ENCODE data around the gene LARGE1. TPM values are rescaled to one million over a fixed set of nuclear protein-coding genes. Genes with fewer than 3 reads are reported as not detected.

Gene LARGE1
- 35.5 TPM for total RNA-seq

- DNase-seq (ENCODE audit: low spot score in 2 of 2) = peak in 1 of 2 donors; percentile 57
- no peak for FAIRE-seq
Measured at GRCh38 chr22:33920197-33920540, at the start of gene LARGE1. Gene LARGE1 (minus strand): TSS chr22:33920476.

GRCh38 chr22:33969045-33969444, 48.8 kb upstream of the LARGE1 start:
- DNase-seq (ENCODE audit: low spot score in 2 of 2) (no peak), FAIRE-seq (no peak)

GRCh38 chr22:33964121-33964520, 43.8 kb upstream of the LARGE1 start:
- DNase-seq (ENCODE audit: low spot score in 2 of 2) (no peak), FAIRE-seq (no peak)

- DNase-seq (ENCODE audit: low spot score in 2 of 2) (no peak), FAIRE-seq (no peak)
Measured at GRCh38 chr22:33962409-33962808, 42.1 kb upstream of the LARGE1 start.

- DNase-seq (ENCODE audit: low spot score in 2 of 2) = no peak
- FAIRE-seq = no peak
Measured at GRCh38 chr22:33958741-33959140, 38.5 kb upstream of the LARGE1 start.

- FAIRE-seq (no peak), DNase-seq (ENCODE audit: low spot score in 2 of 2) (no peak)
Measured at GRCh38 chr22:33957086-33957485, 36.8 kb upstream of the LARGE1 start.

- no peak for FAIRE-seq
- DNase-seq (ENCODE audit: low spot score in 2 of 2) = peak in 1 of 2 donors; percentile 16
Measured at GRCh38 chr22:33952776-33953175, 32.5 kb upstream of the LARGE1 start.

- no peak for DNase-seq (ENCODE audit: low spot score in 2 of 2)
- no peak for FAIRE-seq
Measured at GRCh38 chr22:33940741-33941140, 20.5 kb upstream of the LARGE1 start.

- DNase-seq (ENCODE audit: low spot score in 2 of 2) = no peak
- no peak for FAIRE-seq
Measured at GRCh38 chr22:33932997-33933396, 12.7 kb upstream of the LARGE1 start.

- no peak for FAIRE-seq
- DNase-seq (ENCODE audit: low spot score in 2 of 2) = no peak
Measured at GRCh38 chr22:33931406-33931805, 11.1 kb upstream of the LARGE1 start.

- DNase-seq (ENCODE audit: low spot score in 2 of 2) (no peak), FAIRE-seq (no peak)
Measured at GRCh38 chr22:33927752-33928151, 7.5 kb upstream of the LARGE1 start.

- FAIRE-seq (no peak), DNase-seq (ENCODE audit: low spot score in 2 of 2) (no peak)
Measured at GRCh38 chr22:33925194-33925593, 4.9 kb upstream of the LARGE1 start.

GRCh38 chr22:33923660-33924246, 3.5 kb upstream of the LARGE1 start:
- no peak for FAIRE-seq
- peak; percentile 52 to 62 for DNase-seq (ENCODE audit: low spot score in 2 of 2)

GRCh38 chr22:33923033-33923432, 2.8 kb upstream of the LARGE1 start:
- FAIRE-seq (no peak), DNase-seq (ENCODE audit: low spot score in 2 of 2) (no peak)

GRCh38 chr22:33922349-33922681, 2.0 kb upstream of the LARGE1 start:
- no peak for DNase-seq (ENCODE audit: low spot score in 2 of 2)
- FAIRE-seq = no peak

GRCh38 chr22:33921525-33922348, 1.5 kb upstream of the LARGE1 start:
- FAIRE-seq = no peak
- peak; percentile 48 to 58 for DNase-seq (ENCODE audit: low spot score in 2 of 2)

- DNase-seq (ENCODE audit: low spot score in 2 of 2) = peak; percentile 95 to 98
- no peak for FAIRE-seq
Measured at GRCh38 chr22:33920927-33921524, 750 bp upstream of the LARGE1 start.

- no peak for FAIRE-seq
- no peak for DNase-seq (ENCODE audit: low spot score in 2 of 2)
Measured at GRCh38 chr22:33919391-33920196, 682 bp downstream of the LARGE1 start.

GRCh38 chr22:33918676-33919365, 1.5 kb downstream of the LARGE1 start:
- FAIRE-seq (no peak), DNase-seq (ENCODE audit: low spot score in 2 of 2) (no peak)

GRCh38 chr22:33917744-33918406, 2.4 kb downstream of the LARGE1 start:
- FAIRE-seq (no peak), DNase-seq (ENCODE audit: low spot score in 2 of 2) (no peak)

Measured in frontal cortex (tissue), 4 donors.